WERI-Rb-1 (cell line): ENCODE measurements around the gene ROCK2.

Experiments
- DNase-seq: peaks from one replicate; pipeline ENCODE4 v3.0.0-alpha.2; 2020
- H3K27ac ChIP-seq: fragments of 250-450 bp; sonication (Bioruptor Pico); 2 replicates; pipeline ENCODE4 v1.5.1; 2020; ENCODE audit warnings: mild to moderate bottlenecking, moderate library complexity
- H3K27me3 ChIP-seq: fragments of 250-450 bp; sonication (Bioruptor Pico); 2 replicates; pipeline ENCODE4 v1.5.1; 2021; ENCODE audit warnings: mild to moderate bottlenecking, low read depth, moderate library complexity; ENCODE audit not compliant: insufficient read depth, severe bottlenecking
- H3K36me3 ChIP-seq: fragments of 250-450 bp; sonication (Bioruptor Pico); 2 replicates; pipeline ENCODE4 v1.5.1; 2020; ENCODE audit warnings: mild to moderate bottlenecking, moderate library complexity
- H3K4me3 ChIP-seq: 2 replicates; pipeline ENCODE4 v1.5.1; 2011; ENCODE audit warnings: low read depth, mild to moderate bottlenecking, control low read depth, low read length
- H3K9me3 ChIP-seq: fragments of 250-450 bp; sonication (Bioruptor Pico); 2 replicates; pipeline ENCODE4 v1.5.1; 2021; ENCODE audit warnings: mild to moderate bottlenecking, moderate library complexity; ENCODE audit not compliant: severe bottlenecking
- CTCF ChIP-seq: IDR thresholded peaks from 2 replicates; pipeline ENCODE4 v1.5.1; 2011; ENCODE audit warnings: low read depth, mild to moderate bottlenecking, control low read depth, inconsistent platforms, low read length

ROCK2 gene

GRCh38 chr2:11319939-11320338 is 24.5 kb downstream of the ROCK2 start:
- H3K27me3 ChIP-seq: no peaks in the 10 kb centered on the region
- no peak for DNase-seq
- no peak for TF ChIP-seq CTCF
- no peaks in the 10 kb centered on the region for H3K9me3 ChIP-seq
- H3K36me3 ChIP-seq: no peaks in the 10 kb centered on the region
- no peak overlapping the region for H3K4me3 ChIP-seq
- H3K27ac ChIP-seq: no peak overlapping the region

- TF ChIP-seq CTCF: no peak
- Histone ChIP-seq H3K4me3 (no peak overlapping the region), H3K27ac (no peak overlapping the region), H3K36me3 (no peaks in the 10 kb centered on the region), H3K27me3 (no peaks in the 10 kb centered on the region), H3K9me3 (no peaks in the 10 kb centered on the region)
- DNase-seq: no peak
Measured at GRCh38 chr2:11315074-11315705, 29.2 kb downstream of the ROCK2 start.

- no peak for TF ChIP-seq CTCF
- H3K27ac ChIP-seq: no peak overlapping the region
- H3K9me3 ChIP-seq: no peaks in the 10 kb centered on the region
- H3K27me3 ChIP-seq: no peaks in the 10 kb centered on the region
- no peak for DNase-seq
- H3K36me3 ChIP-seq: no peaks in the 10 kb centered on the region
- no peak overlapping the region for H3K4me3 ChIP-seq
Measured at GRCh38 chr2:11314487-11314886, 29.9 kb downstream of the ROCK2 start.

- Histone ChIP-seq H3K27ac (no peak overlapping the region), H3K36me3 (no peaks in the 10 kb centered on the region), H3K4me3 (no peak overlapping the region), H3K9me3 (no peaks in the 10 kb centered on the region), H3K27me3 (no peaks in the 10 kb centered on the region)
- no peak for TF ChIP-seq CTCF
- no peak for DNase-seq
Measured at GRCh38 chr2:11312770-11313471, 31.5 kb downstream of the ROCK2 start.

GRCh38 chr2:11311543-11311942 is 32.9 kb downstream of the ROCK2 start:
- H3K36me3 ChIP-seq: no peaks in the 10 kb centered on the region
- no peaks in the 10 kb centered on the region for H3K9me3 ChIP-seq
- H3K27me3 ChIP-seq: no peaks in the 10 kb centered on the region
- DNase-seq: no peak
- H3K4me3 ChIP-seq: no peak overlapping the region
- no peak for TF ChIP-seq CTCF
- no peak overlapping the region for H3K27ac ChIP-seq
